Calu3 (cell line): Measurements from ENCODE around the gene GRHL1. TPM values are rescaled to one million over a fixed set of nuclear protein-coding genes. Genes with fewer than 3 reads are reported as not detected.

Experiments used
- BruUV-seq: library from RNA; stranded (reverse); fragments of 400-500 nt; replicated peaks from 2 replicates; lab custom pipeline; 2021; lab: Mats Ljungman, UMichigan
- CTCF ChIA-PET: fragments of 300-600 bp; sonication (Branson Sonifier 250); formaldehyde crosslinking; loops from one replicate; lab custom pipeline; 2022; ENCODE audit warnings: antibody characterized with exemption; lab: Charles Lee
- DNase-seq: peaks from one replicate; pipeline ENCODE4 v3.0.0; 2022
- H3K27ac Mint-ChIP-seq: one replicate; pipeline ENCODE4 v1.8.0; 2022; ENCODE audit warnings: mixed read lengths; ENCODE audit not compliant: unreplicated experiment
- H3K27me3 Mint-ChIP-seq: one replicate; pipeline ENCODE4 v1.8.0; 2022; ENCODE audit warnings: mixed read lengths; ENCODE audit not compliant: unreplicated experiment
- H3K36me3 Mint-ChIP-seq: one replicate; pipeline ENCODE4 v1.8.0; 2022; ENCODE audit warnings: mild to moderate bottlenecking, moderate library complexity, mixed read lengths; ENCODE audit not compliant: insufficient read depth, unreplicated experiment
- H3K4me1 Mint-ChIP-seq: one replicate; pipeline ENCODE4 v1.8.0; 2022; ENCODE audit warnings: mild to moderate bottlenecking, low read depth, mixed read lengths; ENCODE audit not compliant: unreplicated experiment
- H3K4me3 Mint-ChIP-seq: one replicate; pipeline ENCODE4 v1.8.0; 2022; ENCODE audit warnings: mild to moderate bottlenecking, low read depth, moderate library complexity, mixed read lengths; ENCODE audit not compliant: unreplicated experiment
- H3K9me3 Mint-ChIP-seq: one replicate; pipeline ENCODE4 v1.8.0; 2022; ENCODE audit warnings: low read depth, mixed read lengths; ENCODE audit not compliant: unreplicated experiment
- CTCF ChIP-seq: fragments of 200-600 bp; IDR thresholded peaks from one replicate; pipeline ENCODE4 v1.8.0; 2022; ENCODE audit warnings: antibody characterized with exemption; ENCODE audit not compliant: unreplicated experiment
- intact Hi-C: fragments of 100-400 bp; cut with micrococcal nuclease; formaldehyde crosslinking; loops from one replicate; pipeline ENCODE4 v1.10.0; 2022; ENCODE audit not compliant: unreplicated experiment
- total RNA-seq: library from RNA; stranded (reverse); gene quantifications from 2 replicates; pipeline ENCODE4 v1.2.3, GENCODE V29; 2022

Gene GRHL1
- total RNA-seq, 1 experiment from 2014 or later, result 11.7 TPM

GRCh38 chr2:9980520-9980919, 29.0 kb downstream of the GRHL1 start:
- H3K9me3 Mint-ChIP-seq, result no peaks in the 10 kb centered on the region
- no peak for TF ChIP-seq CTCF
- no TSS peak for BruUV-seq
- CTCF ChIA-PET, result no interaction called here
- H3K4me1 Mint-ChIP-seq, result peaks cover 19% of the 10 kb centered on the region
- no peak overlapping the region for H3K27ac Mint-ChIP-seq
- intact Hi-C loops, result no loop called here
- peaks cover 8% of the 10 kb centered on the region for H3K36me3 Mint-ChIP-seq
- no peaks in the 10 kb centered on the region for H3K27me3 Mint-ChIP-seq
- H3K4me3 Mint-ChIP-seq, result no peak overlapping the region
- DNase-seq, result no peak

GRCh38 chr2:9981655-9982054, 30.2 kb downstream of the GRHL1 start:
- BruUV-seq, result no TSS peak
- H3K27me3 Mint-ChIP-seq, result no peaks in the 10 kb centered on the region
- H3K27ac Mint-ChIP-seq, result no peak overlapping the region
- H3K36me3 Mint-ChIP-seq, result no peaks in the 10 kb centered on the region
- peaks cover 7% of the 10 kb centered on the region for H3K4me1 Mint-ChIP-seq
- no peak overlapping the region for H3K4me3 Mint-ChIP-seq
- DNase-seq, result no peak
- TF ChIP-seq CTCF, result no peak
- CTCF ChIA-PET, result no interaction called here
- no peaks in the 10 kb centered on the region for H3K9me3 Mint-ChIP-seq
- intact Hi-C loops, result no loop called here

GRCh38 chr2:9982248-9982647, 30.8 kb downstream of the GRHL1 start:
- intact Hi-C loops, result no loop called here
- H3K4me1 Mint-ChIP-seq, result peaks cover 5% of the 10 kb centered on the region
- H3K36me3 Mint-ChIP-seq, result peaks cover under 1% of the 10 kb centered on the region
- no peak overlapping the region for H3K27ac Mint-ChIP-seq
- no peaks in the 10 kb centered on the region for H3K27me3 Mint-ChIP-seq
- no peak for TF ChIP-seq CTCF
- BruUV-seq, result no TSS peak
- no peak overlapping the region for H3K4me3 Mint-ChIP-seq
- no peaks in the 10 kb centered on the region for H3K9me3 Mint-ChIP-seq
- CTCF ChIA-PET, result no interaction called here
- DNase-seq, result no peak

- intact Hi-C loops, result no loop called here
- Mint-ChIP-seq H3K27ac (no peak overlapping the region), H3K4me3 (no peak overlapping the region), H3K27me3 (no peaks in the 10 kb centered on the region), H3K4me1 (peaks cover 5% of the 10 kb centered on the region), H3K36me3 (peaks cover 5% of the 10 kb centered on the region), H3K9me3 (no peaks in the 10 kb centered on the region)
- no peak for DNase-seq
- BruUV-seq, result no TSS peak
- TF ChIP-seq CTCF, result no peak
- CTCF ChIA-PET, result no interaction called here
Observed at GRCh38 chr2:9982891-9983290, 31.4 kb downstream of the GRHL1 start.
